Measurements from ENCODE around the gene ERICH2. TPM values are rescaled to one million over a fixed set of nuclear protein-coding genes. Genes with fewer than 3 reads are reported as not detected.

The ERICH2 gene
- total RNA-seq, 1 experiment from 2014 or later = 2.4 TPM

DNA sequence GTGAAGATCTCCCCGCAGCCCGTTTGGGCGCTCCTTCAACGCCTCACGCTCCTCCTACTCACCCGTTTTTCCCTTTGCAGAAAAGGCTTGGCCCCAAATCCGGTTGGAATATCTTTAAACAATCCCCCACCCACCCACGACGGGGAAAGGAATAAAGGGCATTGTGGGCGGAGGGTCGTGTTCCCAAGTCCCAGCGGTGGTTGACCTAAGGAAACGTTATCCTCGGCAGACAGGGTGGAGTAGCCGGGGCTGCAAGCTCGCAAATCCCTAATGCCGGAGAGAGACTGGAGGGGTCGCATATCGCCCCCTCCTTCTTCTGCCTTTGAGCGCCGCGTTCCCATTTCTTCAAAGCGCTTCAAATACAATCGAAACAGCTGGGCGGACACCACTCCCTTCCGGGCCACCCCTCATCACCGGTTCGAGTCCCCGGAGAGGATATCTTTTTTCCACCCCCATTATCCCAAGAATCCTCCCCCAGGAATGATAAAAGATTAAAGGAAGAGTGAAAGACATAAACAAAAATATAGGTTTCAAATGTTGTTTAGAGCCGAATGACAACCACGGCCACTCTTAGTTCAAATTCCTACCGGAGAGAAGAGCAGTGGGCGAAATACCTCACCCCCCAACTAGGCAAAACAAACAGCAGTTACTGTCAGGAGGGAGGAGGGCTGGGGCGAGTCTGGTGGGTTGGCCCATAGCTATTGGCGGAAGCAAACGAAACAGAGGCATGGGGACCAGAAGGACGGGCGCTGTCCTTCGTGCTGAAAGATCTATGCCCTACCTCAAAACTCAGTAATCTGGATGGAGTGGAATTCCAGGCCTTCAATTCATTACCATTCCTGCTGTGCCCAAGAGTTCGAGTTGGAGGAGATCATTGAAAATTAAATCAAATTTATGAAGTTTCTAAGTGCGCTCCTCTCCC is 43.7 kb downstream of the ERICH2 start:
- ATAC-seq (no peak), DNase-seq (ENCODE audit: low read depth, low spot score) (no peak)
- H3K4me3 ChIP-seq (replicated peaks in 1 of 2; ENCODE audit: low read depth in 1 of 2, low read length in 2 of 2) = no peak overlapping the region
- H4K20me1 ChIP-seq (ENCODE audit: insufficient read depth) = no peaks in the 10 kb centered on the region
- no peaks in the 10 kb centered on the region for H3K79me2 ChIP-seq (ENCODE audit: insufficient read depth, low read length)
- H3K9ac ChIP-seq (ENCODE audit: low read length) = no peak overlapping the region
- RAD21 ChIA-PET (ENCODE audit: low non-redundant PET in 1 of 2, low total read pairs in 2 of 2, uncharacterized antibody in 2 of 2, unreplicated experiment in 2 of 2) = no interaction called here
- peaks cover 3 to 22% of the 10 kb centered on the region in 2 experiments; a peak in 3 of 4 replicates for H3K4me1 ChIP-seq (ENCODE audit: control insufficient read depth in 1 of 2, insufficient read depth in 2 of 2, low read length in 2 of 2)
- POLR2A ChIA-PET = no interaction called here
- CTCF ChIA-PET = interaction anchor here (0.9 to 6.1 kb wide), 9 partner anchors 352 to 489 kb away, joined by 3 to 87 read pairs (median 5); no protein-coding TSS in a partner anchor
- no peaks in the 10 kb centered on the region for H3K9me2 ChIP-seq (ENCODE audit: insufficient read depth)
- H3K9me3 ChIP-seq (ENCODE audit: control insufficient read depth in 1 of 2, insufficient read depth in 1 of 2, low read depth in 1 of 2, low read length in 2 of 2) = no peaks in the 10 kb centered on the region
- no peak overlapping the region for H3K27ac ChIP-seq (ENCODE audit: low read depth, low read length)
- no peaks in the 10 kb centered on the region for H3K36me3 ChIP-seq (ENCODE audit: control insufficient read depth in 1 of 2, insufficient read depth in 2 of 2, low read length in 2 of 2)
- intact Hi-C loops (cut with micrococcal nuclease) = loop anchor here (2.0 kb wide), 1 partner anchor 1361 kb away; no protein-coding TSS in a partner anchor
- no peak overlapping the region for H3K4me2 ChIP-seq (ENCODE audit: low read length)
- no peaks in the 10 kb centered on the region for H3K27me3 ChIP-seq (ENCODE audit: insufficient read depth, low read length)
- no TSS peak for BruUV-seq (replicated peaks)
- no peak for TF ChIP-seq ZNF274 (IDR thresholded peaks at IDR 0.05; ENCODE audit: low read depth, low read length)
- no peak for TF ChIP-seq ZFX (IDR thresholded peaks at IDR 0.05)
- TF ChIP-seq YY1 (IDR thresholded peaks at IDR 0.05; ENCODE audit: extremely low read depth, insufficient replicate concordance, low read depth, low read length) = no peak
- H2AFZ ChIP-seq (ENCODE audit: low read depth, low read length, poor library complexity, severe bottlenecking) = no peak overlapping the region

GRCh38 chr2:170814533-170815230 is 44.5 kb downstream of the ERICH2 start:
- RAD21 ChIA-PET (ENCODE audit: low non-redundant PET in 1 of 2, low total read pairs in 2 of 2, uncharacterized antibody in 2 of 2, unreplicated experiment in 2 of 2) = no interaction called here
- no peak for TF ChIP-seq EZH2phosphoT487 (IDR thresholded peaks at IDR 0.05; ENCODE audit: borderline replicate concordance)
- no peak for TF ChIP-seq YY1 (IDR thresholded peaks at IDR 0.05; ENCODE audit: extremely low read depth, insufficient replicate concordance, low read depth, low read length)
- no peak for TF ChIP-seq RAD21 (IDR thresholded peaks at IDR 0.05; ENCODE audit: low read depth)
- TF ChIP-seq CEBPB (IDR thresholded peaks at IDR 0.05; ENCODE audit: low read depth) = no peak
- H3K4me1 ChIP-seq (ENCODE audit: control insufficient read depth in 1 of 2, insufficient read depth in 2 of 2, low read length in 2 of 2) = peaks cover 3 to 22% of the 10 kb centered on the region in 2 experiments; a peak in 3 of 4 replicates
- ATAC-seq = no peak
- no peak for DNase-seq (ENCODE audit: low read depth, low spot score)
- no peaks in the 10 kb centered on the region for H3K79me2 ChIP-seq (ENCODE audit: insufficient read depth, low read length)
- CTCF ChIA-PET = interaction anchor here (1.0 to 6.1 kb wide), 8 partner anchors 418 to 578 kb away, joined by 3 to 87 read pairs (median 11); no protein-coding TSS in a partner anchor
- H3K9me3 ChIP-seq (ENCODE audit: control insufficient read depth in 1 of 2, insufficient read depth in 1 of 2, low read depth in 1 of 2, low read length in 2 of 2) = no peaks in the 10 kb centered on the region
- H4K20me1 ChIP-seq (ENCODE audit: insufficient read depth) = no peaks in the 10 kb centered on the region
- no peak overlapping the region for H2AFZ ChIP-seq (ENCODE audit: low read depth, low read length, poor library complexity, severe bottlenecking)
- no peaks in the 10 kb centered on the region for H3K27me3 ChIP-seq (ENCODE audit: insufficient read depth, low read length)
- H3K4me2 ChIP-seq (ENCODE audit: low read length) = no peak overlapping the region
- no peak overlapping the region for H3K9ac ChIP-seq (ENCODE audit: low read length)
- no TSS peak for BruUV-seq (replicated peaks)
- H3K27ac ChIP-seq (ENCODE audit: low read depth, low read length) = no peak overlapping the region
- H3K9me2 ChIP-seq (ENCODE audit: insufficient read depth) = no peaks in the 10 kb centered on the region
- intact Hi-C loops (cut with micrococcal nuclease) = loop anchor here (5.0 kb wide), 1 partner anchor 452 kb away; no protein-coding TSS in a partner anchor
- H3K36me3 ChIP-seq (ENCODE audit: control insufficient read depth in 1 of 2, insufficient read depth in 2 of 2, low read length in 2 of 2) = no peaks in the 10 kb centered on the region
- POLR2A ChIA-PET = no interaction called here
- no peak overlapping the region for H3K4me3 ChIP-seq (replicated peaks in 1 of 2; ENCODE audit: low read depth in 1 of 2, low read length in 2 of 2)
